NK-92 (cell line): ENCODE data around the gene OR5M10.
"Not testable (repeated sequence)": the region's sequence is repeated elsewhere in the genome, so short reads cannot be mapped to it uniquely, and the experiment has no call there.

ENCODE experiments used
- DNase-seq: peaks from one replicate; lab custom pipeline; 2025; ENCODE audit not compliant: unreplicated experiment; lab: John Stamatoyannopoulos, UW

The OR5M10 gene

DNA sequence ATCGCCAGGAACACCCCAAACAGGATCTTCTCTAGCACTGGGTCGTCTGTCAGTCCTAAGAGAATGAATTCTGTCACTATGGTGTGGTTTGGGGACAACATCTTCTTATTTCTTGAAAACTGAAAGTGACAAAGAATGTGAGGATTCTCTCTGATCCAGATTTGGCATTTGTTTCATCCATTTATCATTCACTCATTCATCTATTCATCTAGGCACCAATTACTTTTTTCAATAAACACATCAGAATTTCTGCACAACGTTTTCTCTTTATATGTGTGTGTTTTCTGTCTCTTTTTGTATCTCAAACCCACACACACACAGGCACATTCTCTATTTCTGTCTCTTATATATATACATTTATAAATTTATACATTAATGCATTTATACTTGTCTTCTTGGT is at the start of gene OR5M10:
Gene OR5M10, minus strand, starts transcription at position 101 of the 400 bp plus-strand sequence. Its CDS starts 0 bp downstream, at position 101.
- no peak for DNase-seq

GRCh38 chr11:56625946-56626345 is 48.4 kb upstream of the OR5M10 start:
- DNase-seq, result no peak

GRCh38 chr11:56624661-56625110 is 47.2 kb upstream of the OR5M10 start:
- DNase-seq, result no peak

DNA sequence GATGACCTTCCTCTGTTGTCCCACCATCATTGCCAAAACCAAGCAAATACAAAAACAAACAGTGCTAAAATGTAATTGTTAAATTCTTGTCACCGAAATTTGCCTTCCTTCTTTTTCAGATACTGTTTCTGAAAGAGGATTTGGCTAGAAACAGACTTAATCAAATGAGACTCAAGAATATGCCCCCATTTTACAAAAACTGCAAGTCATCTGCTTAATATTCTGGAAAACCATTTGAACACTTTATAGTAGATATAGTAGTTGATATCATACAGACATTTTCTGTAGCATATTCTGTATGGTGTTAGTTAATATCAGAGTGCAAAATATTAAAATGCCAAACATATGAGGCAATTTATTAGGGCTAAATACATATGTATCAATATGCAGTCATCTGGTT is 33.7 kb upstream of the OR5M10 start:
- DNase-seq, result no peak

- DNase-seq, result not testable (repeated sequence)
Observed at GRCh38 chr11:56592088-56592717, 14.7 kb upstream of the OR5M10 start.

- DNase-seq, result no peak
Observed at GRCh38 chr11:56558574-56558973, 18.9 kb downstream of the OR5M10 start.

- DNase-seq, result not testable (repeated sequence)
Observed at GRCh38 chr11:56554691-56555090, 22.8 kb downstream of the OR5M10 start.

DNA sequence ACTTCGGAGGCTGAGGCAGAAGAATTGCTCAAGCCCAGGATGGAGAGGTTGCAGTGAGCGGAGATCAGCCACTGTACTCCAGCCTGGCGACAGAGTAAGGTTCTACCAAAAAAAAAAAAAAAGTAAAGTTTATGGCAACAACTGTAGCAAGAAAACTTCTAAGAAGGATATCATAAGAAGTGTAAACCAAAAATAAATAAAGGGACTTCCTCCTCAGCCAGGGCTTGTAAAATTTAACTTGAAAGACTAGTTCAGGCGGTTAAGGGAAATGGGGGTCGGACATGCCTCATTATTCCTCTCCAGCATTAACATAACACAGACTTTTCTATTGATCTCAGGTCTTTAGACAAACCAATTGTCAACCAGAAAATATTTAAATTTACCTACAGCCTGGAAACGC is 32.0 kb downstream of the OR5M10 start:
- DNase-seq, result no peak

DNA sequence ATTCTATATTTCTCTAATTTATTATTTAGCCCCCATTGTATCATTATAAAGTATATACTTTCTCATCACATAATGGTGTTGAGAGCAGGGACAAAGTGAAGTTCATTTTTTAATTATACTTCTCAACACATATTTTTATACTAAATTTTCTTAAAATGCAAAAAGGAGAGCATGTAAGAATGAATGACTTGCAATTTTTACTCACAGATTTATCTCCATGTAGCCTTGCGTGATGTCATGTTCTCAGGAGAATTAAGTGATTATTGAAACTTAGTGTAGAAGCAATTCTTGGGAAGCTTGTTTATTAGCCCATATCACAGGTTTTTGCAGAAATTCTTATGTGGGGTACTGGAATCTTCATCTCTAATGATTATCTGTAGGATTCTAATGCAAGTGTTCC is 33.8 kb downstream of the OR5M10 start:
- DNase-seq, result no peak

GRCh38 chr11:56543157-56543556 is 34.4 kb downstream of the OR5M10 start, which contains the start of gene OR5M11:
Gene OR5M11 (minus strand): TSS chr11:56543257. CDS start chr11:56543257, 0 bp downstream.
- DNase-seq, result no peak

DNA sequence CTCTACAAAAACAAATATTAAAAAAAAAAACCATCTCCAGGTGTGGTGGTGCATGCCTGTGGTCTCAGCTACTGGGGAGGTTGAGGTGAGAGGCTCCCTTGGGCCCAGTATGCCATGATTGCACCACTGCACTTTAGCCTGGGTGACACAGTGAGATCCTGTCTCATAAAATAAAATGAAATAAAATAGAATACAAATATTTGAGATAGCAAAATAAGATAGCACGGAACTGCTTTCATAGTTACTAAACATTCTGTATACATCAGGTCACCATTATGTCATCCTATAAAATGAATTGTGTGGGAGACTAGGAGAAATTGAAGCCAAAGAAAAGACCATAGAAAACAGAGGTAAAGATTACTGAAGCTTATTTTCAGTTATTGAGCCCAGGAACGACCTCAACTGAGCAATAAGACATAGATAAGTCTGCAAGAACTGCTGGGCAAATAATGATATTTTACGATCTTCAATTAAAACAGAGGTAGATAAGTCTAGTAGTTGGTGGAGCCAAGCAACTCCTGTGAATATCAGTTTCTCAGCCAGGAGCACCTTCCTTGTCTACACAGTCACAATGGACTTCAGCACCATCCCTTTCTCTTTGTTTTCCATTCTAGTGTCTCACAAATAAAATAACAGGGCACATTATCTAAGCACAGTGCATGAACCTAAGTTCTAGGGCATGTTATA is 44.3 kb downstream of the OR5M10 start:
- DNase-seq, result no peak

GRCh38 chr11:56531856-56532255 is 45.7 kb downstream of the OR5M10 start:
- DNase-seq, result no peak
